Panc1 (cell line): ENCODE measurements around the gene ZNF304. TPM values are rescaled to one million over a fixed set of nuclear protein-coding genes. Genes with fewer than 3 reads are reported as not detected.

Experiments used
- ATAC-seq: fragments of 200-7000 bp; cut with Tn5 transposase; 2 replicates; pipeline ENCODE4 v1.9.1; 2020; ENCODE audit warnings: mild to moderate bottlenecking, moderate library complexity
- BruUV-seq: library from RNA; stranded (reverse); fragments of 400-500 nt; replicated peaks from 2 replicates; lab custom pipeline; 2021; lab: Mats Ljungman, UMichigan
- CTCF ChIA-PET: fragments of 300-600 bp; sonication (Branson Sonifier 250); formaldehyde crosslinking; loops from one replicate; lab custom pipeline; 2022; ENCODE audit warnings: antibody characterized with exemption; lab: Charles Lee
- POLR2A ChIA-PET: fragments of 300-600 bp; sonication (Branson Sonifier 250); formaldehyde crosslinking; loops from one replicate; lab custom pipeline; 2022; ENCODE audit warnings: antibody characterized with exemption; lab: Charles Lee
- DNase-seq: peaks from one replicate; pipeline ENCODE4 v3.0.0-alpha.2; 2010; ENCODE audit warnings: low read depth, low spot score
- H3K27ac ChIP-seq: 2 replicates; pipeline ENCODE4 v1.5.1; 2011; ENCODE audit warnings: mild to moderate bottlenecking, low read length, inconsistent platforms
- H3K27me3 ChIP-seq: fragments of 200-500 bp; sonication (Bioruptor generic); 2 replicates; pipeline ENCODE4 v1.6.0; 2014; ENCODE audit warnings: low read length, inconsistent platforms; ENCODE audit not compliant: control insufficient read depth, insufficient read depth
- H3K36me3 ChIP-seq: fragments of 200-500 bp; sonication (Bioruptor generic); 2 replicates; pipeline ENCODE4 v1.5.1; 2014; ENCODE audit warnings: inconsistent platforms, mild to moderate bottlenecking, low read length, moderate library complexity; ENCODE audit not compliant: control insufficient read depth, insufficient read depth
- H3K4me1 ChIP-seq: 2 replicates; pipeline ENCODE4 v1.5.1; 2011; ENCODE audit warnings: inconsistent platforms, mild to moderate bottlenecking, low read length, moderate library complexity; ENCODE audit not compliant: control insufficient read depth, insufficient read depth
- H3K4me3 ChIP-seq, 2 experiments: 2 replicates each; pipeline ENCODE4 v1.5.1; 2011 to 2012; ENCODE audit warnings: low read depth in 2 of 2, low read length in 2 of 2, mild to moderate bottlenecking in 2 of 2, inconsistent platforms in 1 of 2, moderate library complexity in 1 of 2
- H3K9me3 ChIP-seq: fragments of 200-500 bp; sonication (Bioruptor generic); 2 replicates; pipeline ENCODE4 v1.5.1; 2014; ENCODE audit warnings: low read depth, mild to moderate bottlenecking, inconsistent platforms, low read length, moderate library complexity; ENCODE audit not compliant: control insufficient read depth, insufficient read depth
- POLR2AphosphoS5 ChIP-seq: IDR thresholded peaks from 2 replicates; pipeline ENCODE4 v1.6.1; 2012; ENCODE audit warnings: mild to moderate bottlenecking, low read depth, low read length, moderate library complexity
- SIN3A ChIP-seq: IDR thresholded peaks from 2 replicates; pipeline ENCODE4 v1.6.1; 2012; ENCODE audit warnings: low read depth, mild to moderate bottlenecking, low read length, moderate library complexity, borderline replicate concordance; ENCODE audit not compliant: insufficient read depth
- TCF7L2 ChIP-seq: IDR thresholded peaks from 2 replicates; pipeline ENCODE4 v1.6.1; 2011; ENCODE audit warnings: mild to moderate bottlenecking, low read depth, low read length, inconsistent platforms
- in situ Hi-C: cut with HindIII; loops from 2 replicates; pipeline ENCODE4 v1.10.0; 2016; ENCODE audit warnings: low sequenced_read_pairs, low pct_unique_long_range_greater_than_20kb
- intact Hi-C: fragments of 100-400 bp; cut with micrococcal nuclease; formaldehyde crosslinking; loops from one replicate; pipeline ENCODE4 v1.10.0; 2022; ENCODE audit not compliant: unreplicated experiment
- total RNA-seq: library from RNA; stranded (reverse); gene quantifications from one replicate; pipeline ENCODE4 v1.2.1, GENCODE V29; 2021; ENCODE audit not compliant: unreplicated experiment
- TF ChIP-seq, protein P1 (sequence below), 2 experiments: IDR thresholded peaks; 2 replicates each; pipeline ENCODE4 v1.6.1; 2011 to 2012; ENCODE audit warnings: low read depth in 2 of 2, control low read depth in 1 of 2, low read length in 1 of 2, mild to moderate bottlenecking in 1 of 2, moderate library complexity in 1 of 2; ENCODE audit not compliant: insufficient read depth in 1 of 2
- TF ChIP-seq, protein P2 (sequence below): fragments of 450-650 bp; IDR thresholded peaks from 2 replicates; pipeline ENCODE4 v1.5.1; 2017; ENCODE audit warnings: mild to moderate bottlenecking

The ZNF304 gene
- total RNA-seq, 1 experiment from 2014 or later = 10.8 TPM

DNA sequence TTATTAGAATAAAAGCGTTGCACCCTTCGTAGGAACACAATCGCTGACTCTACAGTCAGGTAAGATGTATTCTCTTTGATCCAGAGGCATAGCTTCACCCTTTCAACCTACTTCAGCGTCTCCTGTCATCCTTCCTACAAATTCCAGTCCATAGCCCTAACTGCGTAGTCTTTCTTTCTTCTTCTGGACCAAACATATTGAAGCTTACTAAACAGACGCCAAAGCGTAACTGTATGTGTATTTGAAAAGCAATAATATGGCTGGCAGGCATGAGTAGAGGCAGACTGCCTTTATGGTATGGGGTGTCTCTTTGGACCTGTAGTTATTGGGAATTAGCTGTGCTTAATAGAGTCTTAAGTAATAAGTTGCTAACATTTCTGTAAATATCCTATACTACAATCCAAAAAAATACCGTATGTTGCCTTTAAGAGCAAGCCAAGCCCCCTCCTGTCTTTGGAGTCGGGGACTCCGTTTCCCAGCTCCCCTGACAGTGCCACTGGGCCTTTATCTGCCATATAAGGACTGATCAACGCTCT, 38.2 kb downstream of the ZNF304 start:
- Histone ChIP-seq H3K36me3 (no peaks in the 10 kb centered on the region), H3K27me3 (no peaks in the 10 kb centered on the region), H3K4me1 (no peaks in the 10 kb centered on the region), H3K9me3 (peaks cover 13% of the 10 kb centered on the region; the same call in 1 of the 2 replicates), H3K27ac (peak overlapping the region; percentile 90), H3K4me3 (peak overlapping the region; percentile 67 to 89)
- ChIA-PET CTCF (no interaction called here), POLR2A (interaction anchor here (0.6 to 1.1 kb wide), 9 partner anchors 21 to 655 kb away, joined by 3 to 6 read pairs (median 3); partner anchors contain the start of genes TRAPPC2B, ZNF304 and ZNF547)
- intact Hi-C loops = no loop called here
- in situ Hi-C loops = no loop called here
- TF ChIP-seq, protein P1, sequence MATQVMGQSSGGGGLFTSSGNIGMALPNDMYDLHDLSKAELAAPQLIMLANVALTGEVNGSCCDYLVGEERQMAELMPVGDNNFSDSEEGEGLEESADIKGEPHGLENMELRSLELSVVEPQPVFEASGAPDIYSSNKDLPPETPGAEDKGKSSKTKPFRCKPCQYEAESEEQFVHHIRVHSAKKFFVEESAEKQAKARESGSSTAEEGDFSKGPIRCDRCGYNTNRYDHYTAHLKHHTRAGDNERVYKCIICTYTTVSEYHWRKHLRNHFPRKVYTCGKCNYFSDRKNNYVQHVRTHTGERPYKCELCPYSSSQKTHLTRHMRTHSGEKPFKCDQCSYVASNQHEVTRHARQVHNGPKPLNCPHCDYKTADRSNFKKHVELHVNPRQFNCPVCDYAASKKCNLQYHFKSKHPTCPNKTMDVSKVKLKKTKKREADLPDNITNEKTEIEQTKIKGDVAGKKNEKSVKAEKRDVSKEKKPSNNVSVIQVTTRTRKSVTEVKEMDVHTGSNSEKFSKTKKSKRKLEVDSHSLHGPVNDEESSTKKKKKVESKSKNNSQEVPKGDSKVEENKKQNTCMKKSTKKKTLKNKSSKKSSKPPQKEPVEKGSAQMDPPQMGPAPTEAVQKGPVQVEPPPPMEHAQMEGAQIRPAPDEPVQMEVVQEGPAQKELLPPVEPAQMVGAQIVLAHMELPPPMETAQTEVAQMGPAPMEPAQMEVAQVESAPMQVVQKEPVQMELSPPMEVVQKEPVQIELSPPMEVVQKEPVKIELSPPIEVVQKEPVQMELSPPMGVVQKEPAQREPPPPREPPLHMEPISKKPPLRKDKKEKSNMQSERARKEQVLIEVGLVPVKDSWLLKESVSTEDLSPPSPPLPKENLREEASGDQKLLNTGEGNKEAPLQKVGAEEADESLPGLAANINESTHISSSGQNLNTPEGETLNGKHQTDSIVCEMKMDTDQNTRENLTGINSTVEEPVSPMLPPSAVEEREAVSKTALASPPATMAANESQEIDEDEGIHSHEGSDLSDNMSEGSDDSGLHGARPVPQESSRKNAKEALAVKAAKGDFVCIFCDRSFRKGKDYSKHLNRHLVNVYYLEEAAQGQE (IDR thresholded peaks at IDR 0.05; ENCODE audit: insufficient read depth in 1 of 2, low read depth in 2 of 2, low read length in 1 of 2) = no peak
- no peak for TF ChIP-seq SIN3A
- no peak for TF ChIP-seq TCF7L2
- no peak for TF ChIP-seq POLR2AphosphoS5
- TF ChIP-seq, protein P2, sequence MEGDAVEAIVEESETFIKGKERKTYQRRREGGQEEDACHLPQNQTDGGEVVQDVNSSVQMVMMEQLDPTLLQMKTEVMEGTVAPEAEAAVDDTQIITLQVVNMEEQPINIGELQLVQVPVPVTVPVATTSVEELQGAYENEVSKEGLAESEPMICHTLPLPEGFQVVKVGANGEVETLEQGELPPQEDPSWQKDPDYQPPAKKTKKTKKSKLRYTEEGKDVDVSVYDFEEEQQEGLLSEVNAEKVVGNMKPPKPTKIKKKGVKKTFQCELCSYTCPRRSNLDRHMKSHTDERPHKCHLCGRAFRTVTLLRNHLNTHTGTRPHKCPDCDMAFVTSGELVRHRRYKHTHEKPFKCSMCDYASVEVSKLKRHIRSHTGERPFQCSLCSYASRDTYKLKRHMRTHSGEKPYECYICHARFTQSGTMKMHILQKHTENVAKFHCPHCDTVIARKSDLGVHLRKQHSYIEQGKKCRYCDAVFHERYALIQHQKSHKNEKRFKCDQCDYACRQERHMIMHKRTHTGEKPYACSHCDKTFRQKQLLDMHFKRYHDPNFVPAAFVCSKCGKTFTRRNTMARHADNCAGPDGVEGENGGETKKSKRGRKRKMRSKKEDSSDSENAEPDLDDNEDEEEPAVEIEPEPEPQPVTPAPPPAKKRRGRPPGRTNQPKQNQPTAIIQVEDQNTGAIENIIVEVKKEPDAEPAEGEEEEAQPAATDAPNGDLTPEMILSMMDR = no peak
- DNase-seq (no peak), ATAC-seq (no peak)
- BruUV-seq = no TSS peak

DNA sequence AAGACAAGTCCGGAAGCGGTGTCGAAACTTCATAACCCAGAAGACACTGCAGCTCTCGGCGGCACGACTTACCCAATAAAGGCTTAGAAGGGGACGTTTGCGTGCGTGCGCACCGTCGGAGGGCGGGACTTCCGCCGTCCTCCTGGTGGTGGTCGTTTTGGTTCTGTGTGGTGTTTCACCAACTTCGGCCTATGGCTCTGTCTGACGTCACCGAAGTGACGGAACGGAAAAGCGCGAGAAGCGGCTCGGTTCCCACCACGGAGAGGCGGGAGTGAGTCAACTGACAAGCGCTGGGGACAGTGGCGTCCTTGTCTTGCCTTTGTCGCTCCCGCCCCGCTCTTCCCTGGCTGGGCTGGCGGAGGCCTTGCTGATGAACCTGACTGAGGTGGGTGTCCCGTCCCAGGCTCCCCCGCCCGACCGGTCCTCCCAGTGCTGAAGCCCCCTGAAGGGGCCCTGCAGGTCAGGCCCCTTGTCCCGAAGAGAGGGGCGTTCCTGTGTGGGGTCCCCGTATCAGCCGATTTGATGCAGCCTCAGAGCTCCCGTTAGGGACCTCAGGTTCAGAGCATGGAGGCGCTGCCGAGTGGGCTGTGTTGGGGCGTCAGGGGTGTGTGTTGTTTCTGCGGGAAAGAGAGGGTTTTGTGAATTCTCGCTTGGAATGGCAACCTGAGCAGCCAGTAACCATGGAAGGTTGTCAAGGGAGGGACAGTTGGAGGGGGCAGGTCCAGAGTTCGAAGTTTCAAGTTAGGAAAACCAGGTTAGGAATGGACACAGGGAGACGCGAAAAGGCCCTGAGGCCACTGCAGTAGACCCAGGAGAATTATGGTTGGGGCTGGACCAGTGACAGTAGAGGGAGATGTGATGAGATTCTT, 38.9 kb downstream of the ZNF304 start, which contains the start of gene ZNF548:
Gene ZNF548 (plus strand): TSS at position 125 of the 869 bp plus-strand sequence. CDS start 246 bp downstream, at position 371.
- peak; percentile 99 for ATAC-seq
- no peaks in the 10 kb centered on the region for H3K36me3 ChIP-seq
- peak within 1 kb of the TSS; percentile 90 for H3K27ac ChIP-seq
- CTCF ChIA-PET = no interaction called here
- POLR2A ChIA-PET = interaction anchor here (0.6 to 1.1 kb wide), 9 partner anchors 22 to 656 kb away, joined by 3 to 6 read pairs (median 3); partner anchors contain the start of genes TRAPPC2B, ZNF304 and ZNF547
- no TSS peak for BruUV-seq
- peaks cover 13% of the 10 kb centered on the region; the same call in 1 of the 2 replicates for H3K9me3 ChIP-seq
- no peaks in the 10 kb centered on the region for H3K27me3 ChIP-seq
- TF ChIP-seq SIN3A (peak; percentile 76; the same call in 1 of the 2 replicates), POLR2AphosphoS5 (peak; percentile 57), TCF7L2 (peak; percentile 45)
- TF ChIP-seq, protein P2 = peak; percentile 22; the same call in 1 of the 2 replicates
- TF ChIP-seq, protein P1 (IDR thresholded peaks at IDR 0.05; ENCODE audit: insufficient read depth in 1 of 2, low read depth in 2 of 2, low read length in 1 of 2) = no peak
- intact Hi-C loops (no loop called here), in situ Hi-C loops (no loop called here)
- H3K4me3 ChIP-seq = peak within 1 kb of the TSS; percentile 67 to 89
- peak; percentile 94 for DNase-seq
- no peaks in the 10 kb centered on the region for H3K4me1 ChIP-seq
